ENCODE results near the gene SYMPK.

DNA sequence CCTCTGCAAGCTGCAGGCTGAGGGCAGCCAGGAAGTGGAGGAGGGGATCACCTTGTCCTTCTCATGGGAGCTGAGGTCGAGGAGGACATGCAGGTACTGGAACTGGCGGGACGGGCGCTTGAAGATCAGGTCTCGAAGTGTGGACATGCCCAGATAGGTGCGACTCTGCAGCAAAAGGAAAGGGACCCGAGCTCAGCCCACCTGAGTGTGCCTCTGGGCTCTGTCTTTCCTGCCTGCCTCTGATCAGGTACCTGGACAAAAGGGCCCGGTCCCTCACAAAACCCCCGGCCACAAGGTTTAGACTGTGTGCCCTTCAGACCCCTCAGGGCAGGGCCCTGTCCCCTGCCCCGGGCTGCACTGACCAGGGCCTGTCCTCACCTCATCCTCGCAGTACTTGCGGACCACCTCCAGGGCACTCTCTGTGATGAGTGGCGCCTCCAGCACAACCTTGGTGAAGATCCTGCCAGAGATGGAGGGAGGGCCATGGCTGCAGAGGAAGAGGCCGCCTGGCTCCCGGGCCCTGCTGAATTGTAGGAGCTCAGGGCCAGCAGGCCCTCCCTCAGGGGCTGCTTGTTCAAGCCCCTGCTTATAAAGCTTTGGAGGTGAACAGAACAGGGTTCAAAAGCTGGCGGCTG is 35.4 kb downstream of the SYMPK start:
- no peak for TF ChIP-seq POLR2A (IDR thresholded peaks at IDR 0.05)
- TF ChIP-seq, protein P1, sequence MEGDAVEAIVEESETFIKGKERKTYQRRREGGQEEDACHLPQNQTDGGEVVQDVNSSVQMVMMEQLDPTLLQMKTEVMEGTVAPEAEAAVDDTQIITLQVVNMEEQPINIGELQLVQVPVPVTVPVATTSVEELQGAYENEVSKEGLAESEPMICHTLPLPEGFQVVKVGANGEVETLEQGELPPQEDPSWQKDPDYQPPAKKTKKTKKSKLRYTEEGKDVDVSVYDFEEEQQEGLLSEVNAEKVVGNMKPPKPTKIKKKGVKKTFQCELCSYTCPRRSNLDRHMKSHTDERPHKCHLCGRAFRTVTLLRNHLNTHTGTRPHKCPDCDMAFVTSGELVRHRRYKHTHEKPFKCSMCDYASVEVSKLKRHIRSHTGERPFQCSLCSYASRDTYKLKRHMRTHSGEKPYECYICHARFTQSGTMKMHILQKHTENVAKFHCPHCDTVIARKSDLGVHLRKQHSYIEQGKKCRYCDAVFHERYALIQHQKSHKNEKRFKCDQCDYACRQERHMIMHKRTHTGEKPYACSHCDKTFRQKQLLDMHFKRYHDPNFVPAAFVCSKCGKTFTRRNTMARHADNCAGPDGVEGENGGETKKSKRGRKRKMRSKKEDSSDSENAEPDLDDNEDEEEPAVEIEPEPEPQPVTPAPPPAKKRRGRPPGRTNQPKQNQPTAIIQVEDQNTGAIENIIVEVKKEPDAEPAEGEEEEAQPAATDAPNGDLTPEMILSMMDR (IDR thresholded peaks at IDR 0.05 in 8 of 11, conservative IDR thresholded peaks at IDR 0.05 in 3 of 11): no peak

Data from spleen (tissue), 7 donors.